ENCODE measurements around the gene ZNF473.
A peak's percentile ranks its signal among the peaks of the same experiment; 100 is the strongest.

Gene ZNF473

DNA sequence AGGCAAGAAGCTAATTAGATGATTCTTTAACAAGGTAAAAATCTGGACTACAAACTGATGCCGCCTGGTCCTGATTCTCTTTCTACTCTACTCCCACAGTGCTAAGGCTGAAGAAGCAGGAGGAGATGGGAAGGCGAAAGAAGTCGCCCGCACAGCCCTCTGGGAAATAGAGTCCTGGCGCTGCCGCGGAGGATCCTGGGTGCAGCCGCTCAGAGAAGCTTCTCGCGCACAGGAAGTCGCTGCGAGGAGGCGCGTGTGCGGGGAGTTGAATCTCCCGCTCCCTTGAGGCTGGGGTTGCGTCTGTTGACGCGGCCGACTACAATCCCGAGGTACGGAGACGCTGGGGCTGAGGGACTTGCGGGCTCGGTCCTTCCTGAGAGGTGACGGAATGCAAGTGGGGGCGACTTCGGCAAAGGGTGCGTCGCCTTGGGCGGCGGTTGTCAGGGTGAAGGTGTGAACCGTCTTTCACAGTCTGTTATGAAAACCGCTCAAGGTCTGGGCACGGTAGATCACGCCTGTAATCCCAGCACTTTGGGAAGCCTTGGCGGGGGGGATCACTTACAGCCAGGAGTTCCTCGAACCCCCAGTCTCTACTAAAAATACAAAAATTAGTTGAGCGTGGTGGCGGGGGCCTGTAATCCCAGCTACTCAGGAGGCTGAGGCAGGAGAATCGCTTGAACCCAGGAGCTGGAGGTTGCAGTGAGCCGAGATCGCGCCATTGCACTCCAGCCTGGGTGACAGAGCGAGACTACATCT, at the start of gene ZNF473:
ZNF473 (plus strand) TSS at position 212 of the 756 bp plus-strand sequence. CDS start 5,078 bp downstream, outside the sequence.
- peak; percentile 89 for DNase-seq

DNA sequence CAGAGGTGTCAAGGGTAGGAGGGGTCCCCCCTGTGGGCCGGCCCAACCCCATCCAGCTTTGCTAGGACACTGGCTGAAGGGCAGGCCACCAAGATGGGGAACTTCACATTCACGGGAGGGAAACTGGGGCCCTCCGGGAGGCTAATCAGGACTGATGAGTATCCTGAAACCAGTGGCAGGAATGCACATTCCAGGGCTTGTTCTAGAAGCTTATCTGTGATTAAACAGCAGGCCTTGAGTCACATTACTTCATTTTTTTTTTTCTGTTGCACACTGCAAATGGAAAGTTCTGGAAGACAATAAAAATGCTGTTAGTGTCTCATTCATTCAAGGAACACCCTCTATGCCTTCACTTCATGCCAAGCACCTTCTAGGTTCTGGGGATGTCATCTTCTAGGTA, 49.3 kb upstream of the ZNF473 start:
- no peak for DNase-seq

DNA sequence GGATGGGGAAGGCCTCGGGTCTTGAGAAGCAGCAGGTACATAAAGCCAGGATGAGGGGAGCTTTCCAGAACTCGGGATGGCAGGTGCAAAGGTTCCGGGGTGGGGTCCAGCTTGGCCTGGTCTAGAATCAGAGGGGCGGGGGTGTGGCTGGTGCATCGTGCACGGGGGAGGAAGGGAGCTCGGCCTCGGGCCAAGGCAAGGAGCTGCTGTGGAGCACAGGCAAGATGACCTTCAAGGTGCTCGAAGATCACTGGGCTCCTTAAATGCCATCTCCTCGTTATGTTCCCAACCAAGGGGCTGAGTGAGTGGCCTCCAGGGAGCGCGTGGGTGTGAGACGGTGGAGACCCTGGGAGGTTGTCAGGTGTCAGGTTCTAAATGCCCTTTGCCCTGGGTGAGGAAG, 48.7 kb upstream of the ZNF473 start:
- no peak for DNase-seq

GRCh38 chr19:49977881-49978280, 47.9 kb upstream of the ZNF473 start:
- peak; percentile 11 for DNase-seq

GRCh38 chr19:49978324-49978723, 47.5 kb upstream of the ZNF473 start:
- no peak for DNase-seq

- no peak for DNase-seq
Observed at GRCh38 chr19:49981603-49982593, 43.9 kb upstream of the ZNF473 start.

DNA sequence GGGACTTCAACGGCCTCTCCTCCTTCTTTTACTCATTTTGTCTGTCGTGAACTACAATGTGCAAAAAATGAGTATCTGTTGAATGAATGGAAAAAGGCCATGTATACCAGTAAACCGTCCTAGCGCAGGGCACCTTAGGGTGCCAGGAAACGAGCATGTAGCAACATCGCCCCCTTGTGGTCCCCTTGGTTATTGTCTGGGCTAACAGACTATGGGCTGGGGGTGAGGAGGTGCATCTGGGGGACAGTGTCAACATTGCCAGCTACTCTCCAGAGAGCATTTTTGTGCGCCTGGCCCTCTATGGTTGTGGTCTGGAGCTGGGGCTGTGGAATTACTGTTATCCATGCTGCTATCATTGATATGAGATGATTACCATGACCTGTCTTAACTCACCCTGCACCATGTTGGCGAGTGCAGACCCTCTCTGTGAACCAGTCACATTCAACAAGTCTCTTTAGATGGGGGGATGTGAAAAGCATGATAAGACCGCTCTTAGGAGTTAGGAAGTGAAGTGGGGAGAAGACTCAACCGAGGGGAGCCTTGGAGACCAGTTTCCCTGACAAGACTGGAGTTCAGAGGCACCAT, 42.1 kb upstream of the ZNF473 start:
- DNase-seq = peak; percentile 70

- no peak for DNase-seq
Observed at GRCh38 chr19:49984491-49984890, 41.3 kb upstream of the ZNF473 start.

DNA sequence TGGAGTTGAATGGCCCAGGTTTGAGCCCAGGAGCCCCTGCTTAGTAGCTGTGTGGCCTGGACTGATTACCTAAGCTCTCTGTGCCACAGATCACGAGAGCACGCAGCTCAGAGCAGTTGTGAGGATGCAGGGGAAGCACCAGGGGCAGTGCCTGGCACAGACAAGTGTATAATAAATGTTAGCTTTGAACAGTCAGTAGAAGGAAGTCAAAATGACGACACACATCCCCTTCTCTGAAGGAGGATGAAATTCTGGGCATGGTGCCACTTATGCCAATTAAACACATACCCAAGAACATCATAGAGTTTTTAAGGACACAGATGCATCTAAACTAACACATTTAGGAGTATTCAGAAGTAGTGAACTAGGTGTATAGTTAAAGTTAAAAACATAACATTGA, 39.9 kb upstream of the ZNF473 start:
- no peak for DNase-seq

GRCh38 chr19:49986354-49986753, 39.5 kb upstream of the ZNF473 start:
- no peak for DNase-seq

- DNase-seq = no peak
Observed at GRCh38 chr19:49987159-49987698, 38.6 kb upstream of the ZNF473 start.

DNA sequence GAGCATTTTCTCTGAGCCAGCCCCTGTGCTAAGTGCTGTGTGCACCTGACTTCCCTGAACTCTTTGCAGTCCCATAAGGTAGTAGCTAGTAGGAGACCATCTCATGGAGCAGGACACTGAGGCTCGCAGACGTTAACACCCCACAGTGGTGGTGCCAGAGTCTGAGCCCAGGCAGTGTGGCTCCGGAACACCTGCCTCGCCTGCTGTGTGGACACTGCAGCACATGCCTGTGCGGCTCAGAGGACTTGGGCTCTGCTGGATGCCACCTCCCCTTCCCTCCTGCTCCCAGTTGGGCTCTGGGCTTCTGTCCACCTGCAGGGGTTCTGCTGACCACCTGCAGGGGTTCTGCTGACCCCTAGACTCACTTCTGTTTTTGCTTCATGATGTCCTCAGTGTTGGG, 37.8 kb upstream of the ZNF473 start:
- DNase-seq = no peak

GRCh38 chr19:49988433-49988832, 37.4 kb upstream of the ZNF473 start:
- DNase-seq = no peak

GRCh38 chr19:49997709-49998108, 28.1 kb upstream of the ZNF473 start:
- DNase-seq = no peak

GRCh38 chr19:49999371-50000010, 26.3 kb upstream of the ZNF473 start:
- no peak for DNase-seq

DNA sequence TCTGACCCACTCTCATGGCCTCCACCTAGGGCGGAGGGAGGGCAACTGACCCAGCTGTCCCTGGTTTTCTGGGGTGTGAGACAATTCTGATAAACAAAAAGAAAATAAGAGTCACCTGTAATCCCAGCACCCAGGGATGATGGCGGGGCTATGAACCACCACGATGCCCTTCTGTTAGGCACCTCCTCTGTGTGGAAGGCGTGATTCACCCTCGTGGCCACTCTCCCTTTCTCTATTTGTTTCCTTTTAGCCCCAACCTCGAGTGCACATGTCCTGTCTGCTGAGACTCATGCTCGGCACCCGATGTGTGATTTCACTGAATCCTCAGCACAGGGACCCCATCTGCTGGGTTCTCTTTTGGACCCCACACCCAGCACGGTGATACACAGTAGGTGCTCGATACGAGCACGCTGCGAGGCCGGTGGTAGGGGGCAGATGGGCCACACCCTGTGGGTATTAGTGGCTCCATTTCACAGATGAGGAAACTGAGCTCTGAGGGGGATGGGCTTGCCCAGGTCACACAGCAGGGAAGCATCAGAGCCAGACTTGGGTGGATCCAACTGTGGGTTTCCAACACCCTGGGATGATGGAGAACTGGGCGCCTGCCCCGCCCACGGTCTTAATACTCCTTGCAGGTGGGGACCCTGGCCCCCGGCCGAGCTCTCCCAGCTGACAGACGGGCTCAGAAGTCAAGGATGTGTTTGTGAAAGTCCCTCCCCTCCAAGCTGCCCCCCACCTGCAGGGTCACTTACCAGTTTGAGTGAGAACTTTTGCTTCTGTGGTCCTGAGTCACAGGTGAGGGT, 25.6 kb upstream of the ZNF473 start:
- DNase-seq = no peak

DNA sequence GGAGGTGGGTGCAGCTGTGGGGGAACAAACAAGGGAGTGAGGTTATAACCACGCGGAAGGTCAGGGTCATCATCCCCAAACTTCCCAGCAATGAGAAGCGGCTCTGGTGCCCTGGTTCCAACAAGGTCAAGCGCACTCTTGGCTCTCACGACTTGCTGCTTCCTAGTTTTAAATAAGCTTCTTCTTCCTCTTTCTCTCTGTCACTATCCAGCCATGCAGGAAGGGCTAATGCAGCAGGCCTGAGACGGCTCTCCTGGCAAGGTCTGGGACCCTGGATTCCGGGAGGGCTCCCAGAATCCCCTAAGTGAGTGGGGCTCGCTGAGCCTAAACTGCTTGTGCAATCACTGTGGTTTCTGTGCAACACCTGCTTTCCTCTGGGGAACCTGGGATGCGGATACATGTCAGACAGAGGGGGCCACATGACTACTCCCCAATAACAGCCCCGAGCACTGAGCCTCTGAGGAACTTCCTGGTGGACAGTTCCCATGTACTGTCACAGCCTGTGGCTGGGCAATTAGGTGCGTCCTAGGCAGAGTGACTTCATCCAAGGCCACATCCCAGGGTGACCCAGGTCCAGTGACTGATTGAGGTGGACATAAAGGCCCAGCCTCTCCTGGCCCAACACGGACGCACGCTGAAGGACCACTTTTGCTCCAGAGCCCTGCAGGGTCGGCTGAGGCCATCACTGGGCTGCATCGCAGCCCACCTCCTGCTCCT, 24.8 kb upstream of the ZNF473 start:
- DNase-seq = no peak

- no peak for DNase-seq
Observed at GRCh38 chr19:50001775-50002174, 24.0 kb upstream of the ZNF473 start.

DNA sequence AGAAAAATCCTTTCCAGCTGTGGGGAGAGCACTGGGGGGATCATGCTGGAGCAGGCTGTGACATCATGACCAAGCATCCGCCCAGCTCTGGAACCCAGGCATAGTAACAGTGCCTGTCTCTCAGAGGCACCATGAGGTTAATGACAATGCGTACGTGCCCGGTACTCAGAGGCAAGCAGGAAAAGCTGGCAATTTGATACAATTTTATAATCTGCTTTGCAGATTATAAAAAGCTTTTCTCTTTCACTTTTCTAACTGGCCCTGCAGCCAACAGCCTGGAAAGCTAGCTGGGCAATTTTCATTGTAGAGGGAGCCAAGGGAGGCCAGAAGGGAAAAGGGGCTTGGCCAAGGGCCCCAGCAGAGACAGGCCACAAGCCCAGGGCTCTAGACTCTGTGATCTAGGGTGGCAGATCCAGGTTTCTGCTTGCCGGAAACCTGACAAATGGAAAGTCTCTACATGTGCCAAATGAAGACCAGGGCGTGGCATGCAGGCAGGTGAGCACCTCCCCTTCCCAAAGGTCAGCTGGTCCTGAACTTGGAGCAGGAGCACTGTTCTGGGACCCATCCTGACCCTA, 23.3 kb upstream of the ZNF473 start:
- no peak for DNase-seq

DNA sequence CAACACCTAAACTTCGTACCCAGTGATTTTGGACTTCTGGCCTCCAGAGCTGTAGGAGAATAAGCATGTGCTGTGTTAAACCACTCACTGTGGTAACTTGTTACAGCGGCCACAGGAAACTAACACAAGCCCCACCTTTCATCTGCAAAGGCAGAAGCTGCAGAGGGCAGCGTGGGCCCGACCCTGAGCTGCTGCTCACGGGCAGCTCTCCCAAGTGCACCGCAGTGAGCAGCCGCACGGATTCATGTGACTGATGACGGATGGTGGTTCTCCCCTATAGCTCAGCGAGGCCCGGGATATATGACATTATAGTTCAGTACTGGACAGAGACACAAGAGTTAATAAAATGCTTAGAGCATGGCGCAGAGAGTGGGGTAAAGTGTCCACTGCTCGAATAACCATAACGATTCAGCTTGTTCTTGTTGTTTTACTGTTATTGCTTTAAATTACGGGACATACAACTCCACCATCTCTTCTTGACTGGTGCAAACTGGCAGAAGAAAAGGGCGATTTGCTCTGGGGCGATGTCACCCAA, 22.5 kb upstream of the ZNF473 start:
- DNase-seq = no peak

Data from NCI-H2107 (cell line).